Aorta (tissue), 5 donors: Measurements from ENCODE around the gene VPS37B. TPM values are rescaled to one million over a fixed set of nuclear protein-coding genes. Genes with fewer than 3 reads are reported as not detected.
"Not testable (repeated sequence)": the region's sequence is repeated elsewhere in the genome, so short reads cannot be mapped to it uniquely, and the experiment has no call there.

ENCODE experiments used
- ATAC-seq: fragments of 200-7000 bp; cut with Tn5 transposase; one replicate; pipeline ENCODE4 v1.9.1; 2022; ENCODE audit warnings: moderate library complexity; ENCODE audit not compliant: low FRiP score
- DNase-seq, 2 donors: peaks; one replicate each; pipeline ENCODE4 v3.0.0-alpha.2; 2020
- H3K27ac ChIP-seq, 2 donors: one replicate each; pipeline ENCODE4 v1.5.1; 2013; ENCODE audit warnings: low read length in 2 of 2, mild to moderate bottlenecking in 2 of 2, moderate library complexity in 2 of 2, control low read depth in 1 of 2, inconsistent platforms in 1 of 2, low read depth in 1 of 2
- H3K27me3 ChIP-seq, 2 donors: one replicate each; pipeline ENCODE4 v1.6.1; 2013; ENCODE audit warnings: control low read depth in 1 of 2, low read length in 1 of 2, mild to moderate bottlenecking in 1 of 2, moderate library complexity in 1 of 2; ENCODE audit not compliant: insufficient read depth in 2 of 2, control insufficient read depth in 1 of 2
- H3K36me3 ChIP-seq, 2 donors: one replicate each; pipeline ENCODE4 v1.6.1; 2013; ENCODE audit warnings: control low read depth in 1 of 2, low read length in 1 of 2, mild to moderate bottlenecking in 1 of 2; ENCODE audit not compliant: insufficient read depth in 2 of 2, control insufficient read depth in 1 of 2
- H3K4me1 ChIP-seq, 2 donors: one replicate each; pipeline ENCODE4 v1.6.1; 2013; ENCODE audit warnings: low read length in 2 of 2, control low read depth in 1 of 2, mild to moderate bottlenecking in 1 of 2, moderate library complexity in 1 of 2; ENCODE audit not compliant: insufficient read depth in 2 of 2, control insufficient read depth in 1 of 2
- H3K4me3 ChIP-seq, 2 donors: one replicate each; pipeline ENCODE4 v1.5.1; 2013; ENCODE audit warnings: low read length in 2 of 2, control low read depth in 1 of 2, mild to moderate bottlenecking in 1 of 2
- H3K9me3 ChIP-seq: one replicate; pipeline ENCODE4 v1.6.1; 2013; ENCODE audit warnings: mild to moderate bottlenecking, low read length; ENCODE audit not compliant: control insufficient read depth
- WGBS, 2 donors: extraction: QIAGEN DNeasy Blood & Tissue Kit; methylation state at CpG; one replicate each; pipeline ENCODE4 v1.1.7; 2013; 5-methylcytosine and 5-hydroxymethylcytosine counted together
- intact Hi-C, 2 donors: fragments of 100-400 bp; cut with DNase I; formaldehyde crosslinking; loops; one replicate each; pipeline versions ENCODE4 v1.14.2 to v1.15.0; 2022
- polyA plus RNA-seq, 2 donors: library from polyadenylated mRNA; stranded (reverse); fragments of 200-250 nt; gene quantifications; one replicate each; pipeline ENCODE4 v1.2.3, GENCODE V29; 2013
- total RNA-seq, 2 donors: library from RNA; stranded (reverse); fragmentation: NEBNext Ultra II Directional; extraction: Animal tissue kit (Norgen Biotek cat#: 25700); gene quantifications; one replicate each; pipeline ENCODE4 v1.2.1, GENCODE V29; 2021
- donor health status: healthy with polysubstance abuse.
- donor health status: Bipolar disorder and iron deficiency.
- donor health status: DM: no; HTN: no; CAD: no.
- donor health status: DM: no; HTN: no; CAD: no.
- donor health status: DM: yes; HTN: yes; CAD: no.

Gene VPS37B
- total and polyA plus RNA-seq, 4 donors, result 7.4 to 36.4 (median 22.3) TPM

DNA sequence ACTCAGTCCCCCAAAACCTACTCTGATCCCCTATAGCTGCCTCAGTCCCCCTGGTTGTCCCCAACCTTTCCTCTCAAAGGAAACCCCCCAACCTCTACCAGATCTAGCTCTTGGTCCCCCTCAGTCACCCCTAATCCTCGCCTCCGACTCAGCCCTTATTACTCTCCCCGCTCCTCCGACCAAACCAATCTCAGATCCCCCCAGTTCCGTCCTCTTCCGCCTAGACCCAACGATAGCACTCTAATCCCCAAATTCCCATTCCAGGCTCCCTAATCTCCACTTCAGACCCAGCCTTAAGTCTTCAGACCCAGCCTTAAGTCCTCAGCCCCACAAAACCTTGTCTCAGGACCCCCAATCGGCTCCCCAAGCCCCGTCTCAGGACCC lies 612 bp downstream of the VPS37B start:
- ATAC-seq (peak; percentile 55), DNase-seq (no peak)
- H3K36me3 ChIP-seq, result no peaks in the 10 kb centered on the region
- H3K27ac ChIP-seq, result peak overlapping the region in 1 of 2 donors; percentile 87
- WGBS, 2 donors, result 1 to 2% methylated on average over 9 of the region's 9 CpGs
- intact Hi-C loops, result no loop called here
- H3K4me3 ChIP-seq, result peak overlapping the region; percentile 63 to 87
- peaks cover 0 to 19% of the 10 kb centered on the region in 2 donors for H3K4me1 ChIP-seq
- H3K9me3 ChIP-seq, result no peaks in the 10 kb centered on the region
- H3K27me3 ChIP-seq, result no peaks in the 10 kb centered on the region

DNA sequence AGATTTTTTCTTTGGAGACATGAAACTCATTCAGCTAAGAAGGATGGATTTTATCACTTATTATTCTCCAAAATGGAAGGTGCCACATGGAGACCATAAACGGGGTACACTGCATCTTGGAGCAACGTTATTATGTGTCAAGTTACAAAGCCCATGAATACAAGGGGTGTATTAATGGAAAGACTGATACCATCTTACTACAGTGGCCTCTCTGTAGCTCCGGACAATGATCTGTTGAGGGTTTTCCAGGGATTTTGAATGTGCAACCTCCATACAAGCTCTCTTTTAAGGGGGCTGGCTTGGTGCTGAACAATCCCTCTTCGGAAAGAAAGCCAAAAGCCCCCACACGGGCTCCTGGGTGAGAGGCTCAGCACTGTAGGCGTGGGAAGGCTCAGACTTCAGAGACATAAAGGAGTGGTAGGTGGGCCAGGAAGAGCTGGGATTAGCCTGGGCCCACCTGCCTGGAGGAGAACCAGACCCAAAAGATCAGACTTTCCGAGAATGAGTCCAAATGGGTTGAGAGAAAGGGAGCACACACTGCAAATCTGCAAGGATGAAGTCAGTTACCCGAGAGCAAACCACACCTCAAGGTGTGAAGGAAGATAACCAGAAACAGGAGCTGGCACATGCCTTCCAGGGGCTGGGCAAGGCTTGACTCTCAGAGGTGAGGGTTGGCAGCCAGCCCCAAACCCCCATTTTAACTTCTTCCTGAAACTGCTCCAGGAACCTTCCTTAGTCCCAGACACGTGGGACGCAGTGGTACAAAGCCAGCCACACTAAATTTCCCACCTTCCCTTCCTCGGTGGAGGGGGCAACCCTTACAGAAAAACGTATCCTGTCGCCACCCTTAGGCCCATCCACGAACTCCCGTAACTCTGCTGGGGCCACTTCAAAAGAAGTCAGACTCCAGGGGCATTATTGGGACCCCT lies 1.5 kb downstream of the VPS37B start:
- WGBS, 2 donors, result 17 to 21% methylated on average over 15 of the region's 15 CpGs
- intact Hi-C loops, result no loop called here
- Histone ChIP-seq H3K36me3 (no peaks in the 10 kb centered on the region), H3K27ac (peak overlapping the region; percentile 36 to 87), H3K9me3 (no peaks in the 10 kb centered on the region), H3K4me3 (peak overlapping the region; percentile 63 to 87), H3K27me3 (no peaks in the 10 kb centered on the region), H3K4me1 (peaks cover 0 to 22% of the 10 kb centered on the region in 2 donors)
- ATAC-seq (peak; percentile 1), DNase-seq (no peak)

DNA sequence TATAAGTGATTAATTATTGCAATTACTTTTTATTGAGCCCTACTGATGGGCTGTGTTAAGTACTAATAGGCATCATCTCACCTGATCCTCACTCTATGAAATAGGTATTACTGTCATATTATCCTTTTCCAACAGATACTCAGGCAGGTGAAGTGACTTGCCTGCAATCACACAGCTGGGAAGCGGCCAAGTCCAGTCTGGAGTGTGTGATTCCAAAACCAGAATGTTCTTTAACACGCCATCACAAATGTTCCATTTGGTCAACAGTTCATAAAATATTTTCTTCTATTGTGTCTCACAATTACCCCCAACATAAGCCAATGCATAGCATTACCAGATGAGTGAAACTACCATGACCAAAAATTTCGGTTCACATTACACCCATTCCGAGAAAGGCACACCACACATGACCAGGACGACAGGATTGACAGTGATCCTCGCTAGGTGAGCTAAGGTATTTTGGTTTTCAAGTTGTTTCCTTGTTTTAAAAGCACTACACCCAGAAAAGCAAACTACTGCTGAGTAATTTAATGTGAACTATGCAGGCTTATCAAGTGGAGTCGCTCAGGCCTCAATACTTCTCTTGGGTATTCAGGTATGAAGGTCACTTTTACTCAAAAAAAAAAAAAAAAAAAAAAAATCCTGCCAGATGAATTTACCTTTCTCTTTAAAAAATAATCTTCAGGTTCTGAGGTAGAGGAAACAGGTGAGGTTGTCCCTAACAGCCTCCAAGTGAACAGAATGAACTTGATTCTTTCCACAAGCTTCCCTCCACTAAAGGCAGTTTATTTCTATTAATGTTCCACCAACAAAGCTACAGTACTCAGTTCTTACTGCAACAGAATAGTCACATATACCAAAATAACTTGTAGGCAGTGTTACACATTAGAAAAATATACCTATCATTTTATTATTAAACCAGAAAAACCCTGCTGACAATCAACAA lies 2.4 kb downstream of the VPS37B start:
- no peaks in the 10 kb centered on the region for H3K36me3 ChIP-seq
- peak overlapping the region; percentile 34 to 80 for H3K27ac ChIP-seq
- peaks cover 0 to 22% of the 10 kb centered on the region in 2 donors for H3K4me1 ChIP-seq
- DNase-seq, result no peak
- no peaks in the 10 kb centered on the region for H3K9me3 ChIP-seq
- no peak overlapping the region for H3K4me3 ChIP-seq
- no peak for ATAC-seq
- no peaks in the 10 kb centered on the region for H3K27me3 ChIP-seq
- intact Hi-C loops, result no loop called here
- WGBS, 2 donors, result 63 to 66% methylated on average over 7 of the region's 7 CpGs

DNA sequence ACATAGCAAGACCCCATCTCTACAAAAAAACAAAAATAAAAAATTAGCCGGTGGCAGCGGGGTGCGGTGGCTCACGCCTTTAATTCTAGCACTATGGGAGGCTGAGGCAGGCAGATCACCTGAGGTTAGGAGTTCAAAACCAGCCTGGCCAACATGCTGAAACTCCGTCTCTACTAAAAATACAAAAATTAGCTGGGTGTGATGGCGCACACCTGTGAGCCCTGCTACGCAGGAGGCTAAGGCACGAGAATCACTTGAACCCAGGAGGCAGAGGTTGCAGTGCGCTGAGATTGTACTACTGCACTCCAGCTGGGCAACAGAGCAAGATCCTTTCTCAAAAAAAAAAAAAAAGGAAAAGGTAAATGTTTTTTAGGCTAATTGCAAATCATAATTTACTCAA lies 3.2 kb downstream of the VPS37B start:
- Histone ChIP-seq H3K4me1 (peaks cover 0 to 22% of the 10 kb centered on the region in 2 donors), H3K27ac (peak overlapping the region in 1 of 2 donors; percentile 28)
- intact Hi-C loops, H3K36me3 ChIP-seq, DNase-seq, ATAC-seq, H3K27me3 ChIP-seq, H3K9me3 ChIP-seq, H3K4me3 ChIP-seq: not testable (repeated sequence)
- WGBS, 2 donors, result 96 to 97% methylated on average over 9 of the region's 9 CpGs

DNA sequence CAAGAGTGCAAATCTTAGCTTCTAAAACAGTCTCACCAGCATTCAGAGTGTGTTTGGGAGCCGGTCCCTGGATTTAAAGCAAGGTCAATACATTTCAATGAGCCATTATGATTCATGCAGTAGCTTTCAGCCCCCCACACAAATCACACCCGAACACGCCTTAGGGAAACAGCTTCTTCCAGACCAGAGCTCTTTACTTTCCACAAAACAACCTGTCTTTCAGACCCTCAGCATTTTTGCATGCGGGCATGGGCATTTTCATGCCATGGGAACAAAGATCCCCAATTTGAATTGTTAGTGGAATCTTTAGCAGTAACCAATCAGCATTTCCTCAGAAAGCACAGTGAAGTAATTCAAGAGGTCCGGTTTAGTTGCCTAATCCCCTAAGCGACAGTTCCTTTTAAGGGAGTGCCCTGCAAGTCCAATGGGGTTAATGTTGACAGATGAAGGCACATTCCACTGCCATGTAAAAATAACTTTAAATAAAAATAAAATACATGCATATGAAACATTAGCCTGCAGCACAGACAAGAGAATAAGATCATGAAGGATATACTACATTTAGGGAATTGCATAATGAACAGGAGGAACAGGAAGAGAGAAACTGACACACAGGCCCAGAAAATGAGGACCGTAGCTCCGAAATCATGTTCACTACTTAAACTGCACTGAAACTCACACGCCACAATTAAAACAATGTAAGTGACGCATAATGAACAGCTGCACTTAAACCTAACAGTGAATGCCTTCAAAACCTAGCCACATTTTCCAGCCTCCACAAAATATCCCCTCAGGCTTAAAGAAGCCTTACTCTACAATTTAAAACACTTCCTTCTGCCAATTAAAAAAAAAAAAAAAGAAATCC lies 4.0 kb downstream of the VPS37B start:
- 5% methylated on average over 10 of the region's 10 CpGs for WGBS, 2 donors
- no peaks in the 10 kb centered on the region for H3K36me3 ChIP-seq
- peak overlapping the region; percentile 38 to 57 for H3K27ac ChIP-seq
- ATAC-seq, result no peak
- H3K4me1 ChIP-seq, result peaks cover 0 to 30% of the 10 kb centered on the region in 2 donors
- intact Hi-C loops, result no loop called here
- no peaks in the 10 kb centered on the region for H3K9me3 ChIP-seq
- no peak for DNase-seq
- peak overlapping the region in 1 of 2 donors; percentile 8 for H3K4me3 ChIP-seq
- no peaks in the 10 kb centered on the region for H3K27me3 ChIP-seq

DNA sequence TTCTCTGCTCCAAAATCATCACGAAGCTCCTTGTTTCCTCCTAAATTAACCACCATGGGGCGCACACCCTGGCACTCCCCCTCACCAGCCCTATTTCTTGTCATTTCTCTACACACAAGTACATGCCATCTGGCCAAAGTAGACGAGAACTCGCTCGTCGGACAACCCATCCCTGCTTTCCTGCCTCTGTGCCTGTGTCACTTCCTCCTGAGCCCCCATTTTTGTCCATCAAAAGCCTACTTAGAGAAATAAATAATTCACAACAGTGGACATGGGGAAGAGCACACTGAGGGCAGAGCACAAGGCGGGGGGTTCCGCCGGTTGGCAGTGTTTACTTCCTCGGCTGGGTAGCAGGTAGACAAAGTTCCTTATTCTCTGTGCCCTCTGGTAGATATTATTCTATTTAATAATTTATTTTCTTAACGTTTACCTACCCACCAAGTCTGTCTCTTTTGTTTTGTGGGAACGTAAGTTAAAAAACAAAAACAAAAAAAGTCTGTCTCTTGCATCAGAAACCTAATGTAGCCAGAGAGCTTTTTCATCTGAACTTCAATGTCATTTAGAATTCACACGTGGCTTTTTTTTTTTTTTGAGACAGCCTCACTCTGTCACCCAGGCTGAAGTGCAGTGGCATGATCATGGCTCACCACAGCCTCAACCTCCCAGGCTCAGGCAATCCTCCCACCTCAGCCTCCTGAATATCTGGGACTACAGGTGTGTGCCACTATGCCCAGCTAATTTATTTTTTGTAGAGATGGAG lies 6.0 kb downstream of the VPS37B start:
- intact Hi-C loops, result no loop called here
- H3K27me3 ChIP-seq, result no peaks in the 10 kb centered on the region
- no peaks in the 10 kb centered on the region for H3K36me3 ChIP-seq
- no peak overlapping the region for H3K4me3 ChIP-seq
- ATAC-seq (no peak), DNase-seq (no peak)
- no peak overlapping the region for H3K27ac ChIP-seq
- no peaks in the 10 kb centered on the region for H3K9me3 ChIP-seq
- peaks cover 0 to 32% of the 10 kb centered on the region in 2 donors for H3K4me1 ChIP-seq
- WGBS, 2 donors, result 83% methylated on average over 13 of the region's 13 CpGs

DNA sequence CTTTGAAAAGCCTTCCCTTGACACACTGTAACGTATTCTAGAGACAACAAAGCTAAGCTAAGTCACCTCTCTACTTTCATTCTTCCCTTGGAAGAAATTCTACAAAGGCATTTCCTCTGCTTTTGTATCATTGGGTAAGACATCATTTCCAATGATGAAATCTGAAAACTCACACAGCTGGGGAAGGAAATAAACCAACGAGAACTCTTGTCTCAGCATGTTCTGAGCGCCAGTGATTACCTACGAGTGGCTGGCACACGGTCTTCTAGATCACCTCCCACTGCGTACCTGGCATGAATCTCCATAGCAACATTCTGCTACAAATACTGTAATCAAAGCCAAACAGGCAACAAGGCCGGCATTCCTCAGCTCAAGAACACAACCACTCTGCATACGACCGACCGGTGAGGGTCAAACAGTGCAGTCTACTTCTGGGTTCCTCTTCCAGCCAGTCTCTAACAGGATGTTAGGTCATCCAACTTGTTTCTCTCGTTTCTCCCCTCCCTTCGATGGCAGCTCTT lies 7.6 kb downstream of the VPS37B start:
- WGBS, 2 donors, result 35 to 44% methylated on average over 12 of the region's 12 CpGs
- ATAC-seq (peak; percentile 70), DNase-seq (no peak)
- Histone ChIP-seq H3K27ac (peak overlapping the region in 1 of 2 donors; percentile 39), H3K4me1 (peaks cover 0 to 29% of the 10 kb centered on the region in 2 donors), H3K9me3 (no peaks in the 10 kb centered on the region), H3K36me3 (no peaks in the 10 kb centered on the region), H3K4me3 (no peak overlapping the region), H3K27me3 (no peaks in the 10 kb centered on the region)
- intact Hi-C loops, result no loop called here
